GM12891 (cell line): ENCODE results near the gene PLA2G4D.

Experiments
- POLR2A ChIP-seq: IDR thresholded peaks from 2 replicates; pipeline ENCODE4 v1.6.1; 2011; ENCODE audit warnings: low read depth, low read length, control low read depth
- POLR2AphosphoS5 ChIP-seq: IDR thresholded peaks from 2 replicates; pipeline ENCODE4 v1.6.1; 2011; ENCODE audit warnings: low read depth, low read length, control low read depth
- SPI1 ChIP-seq: IDR thresholded peaks from 2 replicates; pipeline ENCODE4 v1.6.1; 2011; ENCODE audit warnings: low read depth, low read length, control low read depth

- TF ChIP-seq POLR2A (no peak), SPI1 (no peak), POLR2AphosphoS5 (no peak)
Measured at GRCh38 chr15:42060797-42061196, 33.6 kb downstream of the PLA2G4D start.
